Adrenal gland (tissue), 5 donors: ENCODE results near the gene DOCK9.

Experiments
- CTCF ChIP-seq, 6 experiments: fragments of 450-650 bp in 4 of 6; fragments of 200-600 bp in 2 of 6; sonication (generic) in 1 of 6; IDR thresholded peaks; 1 replicate in 5 of 6; 2 replicates in 1 of 6; pipeline versions ENCODE4 v1.5.1 to v1.8.0; 2016 to 2021; ENCODE audit warnings: antibody characterized with exemption in 6 of 6, mild to moderate bottlenecking in 2 of 6, moderate library complexity in 1 of 6
- POLR2A ChIP-seq, 2 donors: fragments of 450-650 bp; IDR thresholded peaks; one replicate each; pipeline ENCODE4 v1.6.1; 2017; ENCODE audit warnings: antibody characterized with exemption in 2 of 2, mild to moderate bottlenecking in 2 of 2, moderate library complexity in 1 of 2
- donor health status: DM: no; HTN: no; CAD: no.

DNA sequence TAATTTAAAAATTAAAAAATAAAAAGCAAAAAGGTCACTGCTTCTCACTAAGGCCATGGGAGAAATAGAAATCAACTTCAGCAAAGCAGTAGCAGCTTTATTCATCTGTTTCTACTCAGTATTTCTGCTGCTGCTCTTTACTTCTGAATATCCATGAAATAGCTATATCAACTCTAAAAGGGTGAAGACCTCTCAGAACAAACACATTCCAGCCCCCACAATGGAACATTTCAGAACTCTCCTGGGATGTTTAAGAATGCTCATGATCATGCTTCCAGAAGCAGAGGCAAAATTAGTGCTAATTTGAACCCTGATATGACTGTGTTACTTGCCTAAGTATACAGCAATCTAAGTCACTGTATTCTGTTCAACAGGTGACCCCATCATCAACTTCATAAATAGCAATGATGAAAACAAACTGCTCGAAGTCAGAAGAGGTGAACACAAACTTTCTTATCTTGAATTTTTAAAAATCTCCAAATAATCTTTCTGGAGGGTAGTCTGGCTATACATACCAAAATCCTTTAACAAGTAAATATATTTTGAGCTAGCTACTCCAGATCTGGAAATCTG lies 29.6 kb upstream of the DOCK9 start:
- TF ChIP-seq CTCF (IDR thresholded peaks at IDR 0.05): no peak
- no peak for TF ChIP-seq POLR2A (IDR thresholded peaks at IDR 0.05)
